ENCODE data around the gene CNTNAP2. TPM values are rescaled to one million over a fixed set of nuclear protein-coding genes. Genes with fewer than 3 reads are reported as not detected.

Gene CNTNAP2
- total RNA-seq, 1 donor from 2014 or later: 4.2 TPM

GRCh38 chr7:148144827-148145226 is 2028.2 kb downstream of the CNTNAP2 start:
- TF ChIP-seq CTCF (IDR thresholded peaks at IDR 0.05; ENCODE audit: unreplicated experiment): no peak
- peaks cover 3% of the 10 kb centered on the region for H3K9me3 Mint-ChIP-seq
- no peak overlapping the region for H3K27ac Mint-ChIP-seq
- H3K4me3 Mint-ChIP-seq: no peak overlapping the region
- no peaks in the 10 kb centered on the region for H3K36me3 Mint-ChIP-seq
- peaks cover 2% of the 10 kb centered on the region for H3K27me3 Mint-ChIP-seq (ENCODE audit: low read depth)
- DNase-seq (ENCODE audit: low spot score in 2 of 2, unreplicated experiment in 2 of 2): no peak
- peaks cover 2% of the 10 kb centered on the region for H3K4me1 Mint-ChIP-seq

GRCh38 chr7:148146346-148146745 is 2029.7 kb downstream of the CNTNAP2 start:
- Mint-ChIP-seq H3K27me3 (ENCODE audit: low read depth) (peaks cover 2% of the 10 kb centered on the region), H3K36me3 (no peaks in the 10 kb centered on the region), H3K9me3 (peaks cover 3% of the 10 kb centered on the region), H3K4me1 (peaks cover 2% of the 10 kb centered on the region), H3K27ac (no peak overlapping the region), H3K4me3 (no peak overlapping the region)
- TF ChIP-seq CTCF (IDR thresholded peaks at IDR 0.05; ENCODE audit: unreplicated experiment): no peak
- no peak for DNase-seq (ENCODE audit: low spot score in 2 of 2, unreplicated experiment in 2 of 2)

GRCh38 chr7:148147438-148147837 is 2030.8 kb downstream of the CNTNAP2 start:
- no peak overlapping the region for H3K4me3 Mint-ChIP-seq
- peaks cover 8% of the 10 kb centered on the region for H3K9me3 Mint-ChIP-seq
- peaks cover 2% of the 10 kb centered on the region for H3K27me3 Mint-ChIP-seq (ENCODE audit: low read depth)
- peaks cover 4% of the 10 kb centered on the region for H3K36me3 Mint-ChIP-seq
- DNase-seq (ENCODE audit: low spot score in 2 of 2, unreplicated experiment in 2 of 2): no peak
- no peak for TF ChIP-seq CTCF (IDR thresholded peaks at IDR 0.05; ENCODE audit: unreplicated experiment)
- H3K27ac Mint-ChIP-seq: no peak overlapping the region
- peaks cover 2% of the 10 kb centered on the region for H3K4me1 Mint-ChIP-seq

GRCh38 chr7:148148456-148148855 is 2031.9 kb downstream of the CNTNAP2 start:
- TF ChIP-seq CTCF (IDR thresholded peaks at IDR 0.05; ENCODE audit: unreplicated experiment): no peak
- H3K4me3 Mint-ChIP-seq: no peak overlapping the region
- peaks cover 6% of the 10 kb centered on the region for H3K4me1 Mint-ChIP-seq

GRCh38 chr7:148149730-148150129 is 2033.1 kb downstream of the CNTNAP2 start:
- peaks cover 18% of the 10 kb centered on the region for H3K4me1 Mint-ChIP-seq
- peaks cover 4% of the 10 kb centered on the region for H3K36me3 Mint-ChIP-seq
- no peak for DNase-seq (ENCODE audit: low spot score in 2 of 2, unreplicated experiment in 2 of 2)
- TF ChIP-seq CTCF (IDR thresholded peaks at IDR 0.05; ENCODE audit: unreplicated experiment): no peak
- no peak overlapping the region for H3K4me3 Mint-ChIP-seq
- H3K27ac Mint-ChIP-seq: no peak overlapping the region
- peaks cover 1% of the 10 kb centered on the region for H3K27me3 Mint-ChIP-seq (ENCODE audit: low read depth)
- peaks cover 8% of the 10 kb centered on the region for H3K9me3 Mint-ChIP-seq

More at GRCh38 chr7:148148456-148148855, 2031.9 kb downstream of the CNTNAP2 start:
- H3K9me3 Mint-ChIP-seq: peaks cover 8% of the 10 kb centered on the region
- no peak for DNase-seq (ENCODE audit: low spot score in 2 of 2, unreplicated experiment in 2 of 2)
- H3K27me3 Mint-ChIP-seq (ENCODE audit: low read depth): peaks cover 2% of the 10 kb centered on the region
- no peak overlapping the region for H3K27ac Mint-ChIP-seq
- H3K36me3 Mint-ChIP-seq: peaks cover 4% of the 10 kb centered on the region

- Mint-ChIP-seq H3K36me3 (peaks cover 4% of the 10 kb centered on the region), H3K27ac (no peak overlapping the region), H3K9me3 (peaks cover 8% of the 10 kb centered on the region), H3K4me1 (peaks cover 37% of the 10 kb centered on the region), H3K4me3 (no peak overlapping the region), H3K27me3 (ENCODE audit: low read depth) (no peaks in the 10 kb centered on the region)
- no peak for DNase-seq (ENCODE audit: low spot score in 2 of 2, unreplicated experiment in 2 of 2)
- TF ChIP-seq CTCF (IDR thresholded peaks at IDR 0.05; ENCODE audit: unreplicated experiment): no peak
These were observed 2035.2 kb downstream of the CNTNAP2 start for GRCh38 chr7:148151778-148152177.
